Endothelial cell of umbilical vein (primary cell): ENCODE measurements around the gene NLRP5. TPM values are rescaled to one million over a fixed set of nuclear protein-coding genes. Genes with fewer than 3 reads are reported as not detected.
"Not testable (repeated sequence)": the region's sequence is repeated elsewhere in the genome, so short reads cannot be mapped to it uniquely, and the experiment has no call there.

Experiments
- BruUV-seq: library from RNA; stranded (reverse); fragments of 400-500 nt; replicated peaks from 2 replicates; lab custom pipeline; 2021; lab: Mats Ljungman, UMichigan
- CTCF ChIA-PET: fragments of 300-600, 350-600 bp; sonication (Branson Sonifier 250); formaldehyde crosslinking; loops from one replicate; lab custom pipeline; 2021; ENCODE audit warnings: antibody characterized with exemption, inconsistent platforms; lab: Charles Lee
- POLR2A ChIA-PET: fragments of 300-600, 350-600 bp; sonication (Branson Sonifier 250); formaldehyde crosslinking; loops from one replicate; lab custom pipeline; 2021; ENCODE audit warnings: antibody characterized with exemption, inconsistent platforms; lab: Charles Lee
- DNase-seq: peaks from one replicate; pipeline ENCODE4 v3.0.0-alpha.2; 2011; ENCODE audit warnings: low read depth, low spot score
- FAIRE-seq: peaks from 2 replicates; lab custom pipeline; 2011; peaks lifted over from hg19 to GRCh38; lab: Jason Lieb, UNC
- H2AFZ ChIP-seq: 2 replicates; pipeline ENCODE4 v1.6.0; 2012; ENCODE audit warnings: low read depth, low read length, control low read depth, inconsistent platforms
- H3K27ac ChIP-seq: 2 replicates; pipeline ENCODE4 v1.5.1; 2011; ENCODE audit warnings: low read depth, mild to moderate bottlenecking, control low read depth, low read length, moderate library complexity; ENCODE audit not compliant: insufficient read depth
- H3K27me3 ChIP-seq, 2 experiments: 2 replicates each; pipeline versions ENCODE4 v1.6.0 to v1.6.1; 2011; ENCODE audit warnings: low read length in 2 of 2, mixed read lengths in 1 of 2; ENCODE audit not compliant: control insufficient read depth in 2 of 2, insufficient read depth in 2 of 2
- H3K36me3 ChIP-seq, 2 experiments: 2 replicates in 1 of 2; 3 replicates in 1 of 2; pipeline ENCODE4 v1.5.1; 2011; ENCODE audit warnings: low read length in 2 of 2, mild to moderate bottlenecking in 1 of 2, moderate library complexity in 1 of 2; ENCODE audit not compliant: control insufficient read depth in 2 of 2, insufficient read depth in 2 of 2; ENCODE audit errors: extremely low read depth in 1 of 2
- H3K4me1 ChIP-seq: 3 replicates; pipeline ENCODE4 v1.5.1; 2011; ENCODE audit warnings: mild to moderate bottlenecking, low read length; ENCODE audit not compliant: control insufficient read depth, insufficient read depth; ENCODE audit errors: extremely low read depth
- H3K4me2 ChIP-seq: 2 replicates; pipeline ENCODE4 v1.6.1; 2011; ENCODE audit warnings: low read length, control low read depth, mixed read lengths; ENCODE audit not compliant: insufficient read depth
- H3K4me3 ChIP-seq, 3 experiments: fragments of 200-600 bp in 1 of 3; sonication (generic), shearing (Covaris generic) in 1 of 3; replicated peaks in 1 of 3; 2 replicates each; pipeline ENCODE4 v1.5.1; 2011 to 2016; ENCODE audit warnings: control low read depth in 3 of 3, low read length in 3 of 3, mild to moderate bottlenecking in 2 of 3, inconsistent platforms in 1 of 3, low read depth in 1 of 3, moderate library complexity in 1 of 3; ENCODE audit not compliant: insufficient read depth in 1 of 3
- H3K79me2 ChIP-seq: 2 replicates; pipeline ENCODE4 v1.6.0; 2012; ENCODE audit warnings: low read length, inconsistent platforms; ENCODE audit not compliant: control insufficient read depth, insufficient read depth
- H3K9ac ChIP-seq: replicated peaks from 2 replicates; pipeline ENCODE3; 2011; ENCODE audit warnings: low read length, control low read depth; ENCODE audit not compliant: insufficient read depth; ENCODE audit errors: extremely low read depth
- H3K9me1 ChIP-seq: replicated peaks from 3 replicates; pipeline ENCODE4 v1.6.0; 2011; ENCODE audit warnings: mild to moderate bottlenecking, low read length; ENCODE audit not compliant: control insufficient read depth, insufficient read depth; ENCODE audit errors: extremely low read depth
- H3K9me3 ChIP-seq: replicated peaks from 2 replicates; pipeline ENCODE4 v1.5.1; 2012; ENCODE audit warnings: low read length, inconsistent platforms; ENCODE audit not compliant: control insufficient read depth, insufficient read depth
- H4K20me1 ChIP-seq: replicated peaks from 2 replicates; pipeline ENCODE3; 2011; ENCODE audit warnings: mild to moderate bottlenecking, low read length; ENCODE audit not compliant: control insufficient read depth, insufficient read depth; ENCODE audit errors: extremely low read depth
- EZH2 ChIP-seq: IDR thresholded peaks from 2 replicates; pipeline ENCODE4 v1.6.1; 2012; ENCODE audit warnings: borderline replicate concordance, low read depth, mild to moderate bottlenecking, moderate library complexity, low read length, inconsistent platforms; ENCODE audit not compliant: severe bottlenecking
- FOS ChIP-seq: IDR thresholded peaks from 2 replicates; pipeline ENCODE4 v1.6.1; 2011; ENCODE audit warnings: mild to moderate bottlenecking, low read length, moderate library complexity, borderline replicate concordance; ENCODE audit not compliant: insufficient read depth
- GATA2 ChIP-seq: IDR thresholded peaks from 2 replicates; pipeline ENCODE4 v1.7.0; 2011; ENCODE audit warnings: low read depth, mild to moderate bottlenecking, moderate library complexity, mixed read lengths, low read length; ENCODE audit not compliant: insufficient read length, insufficient read depth
- JUN ChIP-seq: IDR thresholded peaks from 2 replicates; pipeline ENCODE4 v1.6.1; 2011; ENCODE audit warnings: borderline replicate concordance, low read depth; ENCODE audit not compliant: insufficient read length, insufficient read depth
- MYC ChIP-seq: IDR thresholded peaks from one replicate; pipeline ENCODE4 v1.6.1; 2011; ENCODE audit warnings: mild to moderate bottlenecking, low read depth, low read length
- POLR2A ChIP-seq: IDR thresholded peaks from 2 replicates; pipeline ENCODE4 v1.6.1; 2012; ENCODE audit warnings: low read depth, mild to moderate bottlenecking, control low read depth, low read length
- POLR2AphosphoS5 ChIP-seq: IDR thresholded peaks from 2 replicates; pipeline ENCODE4 v1.6.1; 2012; ENCODE audit warnings: low read depth, mild to moderate bottlenecking, control low read depth, low read length, moderate library complexity; ENCODE audit not compliant: insufficient read depth
- dilution Hi-C: fragments of 300-500 bp; cut with MboI; formaldehyde crosslinking; loops from one replicate; pipeline ENCODE4 v1.15.0; 2019; ENCODE audit warnings: low sequenced_read_pairs; ENCODE audit not compliant: extremely low pct_ligation_motif_present
- intact Hi-C: fragments of 100-400 bp; cut with micrococcal nuclease; formaldehyde crosslinking; loops from one replicate; pipeline ENCODE4 v1.10.0; 2022
- polyA plus RNA-seq, 4 experiments: library from polyadenylated mRNA; depleted of rRNA in 3 of 4; stranded (reverse) in 3 of 4; unstranded in 1 of 4; fragments of >200 nt; gene quantifications; 2 replicates each; pipeline versions ENCODE4 v1.2.1 to v1.2.3, GENCODE V29; 2011 to 2012; ENCODE audit warnings: missing spikeins in 1 of 4
- total RNA-seq: library from RNA; stranded (reverse); gene quantifications from 2 replicates; pipeline ENCODE4 v1.2.3, GENCODE V29; 2021
- TF ChIP-seq, protein P1 (sequence below): IDR thresholded peaks from 2 replicates; pipeline ENCODE4 v1.6.1; 2011; ENCODE audit not compliant: insufficient read depth, insufficient read length
- TF ChIP-seq, protein P2 (sequence below), 2 donors: IDR thresholded peaks; 1 replicate in 1 of 2; 2 replicates in 1 of 2; pipeline ENCODE4 v1.5.1; 2011; ENCODE audit warnings: low read length in 2 of 2, mild to moderate bottlenecking in 2 of 2, moderate library complexity in 2 of 2, control low read depth in 1 of 2, inconsistent platforms in 1 of 2, low read depth in 1 of 2; ENCODE audit not compliant: insufficient read depth in 1 of 2; ENCODE audit errors: extremely low read depth in 1 of 2

NLRP5 gene
- total and polyA plus RNA-seq, 2 donors (not counting 3 experiments of a cell fraction or from before 2014, with no cell fraction given): not detected

DNA sequence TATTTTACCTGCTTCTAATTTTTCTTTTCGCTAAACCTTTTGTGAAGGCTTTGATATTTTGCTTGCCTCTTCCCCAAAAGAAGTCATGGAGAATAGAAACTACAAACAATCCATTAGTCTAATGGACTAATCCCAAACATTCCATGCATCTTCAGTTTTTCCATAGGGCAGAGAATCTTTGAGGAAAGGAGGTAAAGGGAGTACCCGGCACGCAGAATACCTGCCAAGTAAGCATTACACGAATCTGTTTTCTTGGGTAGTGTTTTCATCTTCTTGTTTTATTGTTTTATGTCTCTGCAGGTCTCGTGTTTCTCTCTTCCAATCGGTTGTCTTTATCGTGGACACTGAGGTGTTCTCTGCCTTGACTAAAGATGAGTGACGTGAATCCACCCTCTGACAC, 39.0 kb upstream of the NLRP5 start, which contains the start of gene NLRP8:
Gene NLRP8, plus strand, starts transcription at position 301 of the 400 bp plus-strand sequence.
- dilution Hi-C loops: no loop called here
- DNase-seq (no peak), FAIRE-seq (no peak)
- Histone ChIP-seq H3K79me2 (no peaks in the 10 kb centered on the region), H3K4me1 (no peaks in the 10 kb centered on the region), H3K4me3 (no peak within 1 kb of the TSS), H3K9ac (no peak within 1 kb of the TSS), H3K9me3 (peaks cover 2% of the 10 kb centered on the region), H2AFZ (no peak within 1 kb of the TSS), H4K20me1 (no peaks in the 10 kb centered on the region), H3K9me1 (no peaks in the 10 kb centered on the region), H3K4me2 (no peak within 1 kb of the TSS), H3K27ac (no peak within 1 kb of the TSS), H3K27me3 (no peaks in the 10 kb centered on the region), H3K36me3 (no peaks in the 10 kb centered on the region)
- ChIA-PET POLR2A (no interaction called here), CTCF (no interaction called here)
- intact Hi-C loops: no loop called here
- no peak for TF ChIP-seq FOS
- no peak for TF ChIP-seq JUN
- TF ChIP-seq POLR2A: no peak
- no peak for TF ChIP-seq EZH2
- TF ChIP-seq, protein P1, sequence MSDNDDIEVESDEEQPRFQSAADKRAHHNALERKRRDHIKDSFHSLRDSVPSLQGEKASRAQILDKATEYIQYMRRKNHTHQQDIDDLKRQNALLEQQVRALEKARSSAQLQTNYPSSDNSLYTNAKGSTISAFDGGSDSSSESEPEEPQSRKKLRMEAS: no peak
- TF ChIP-seq GATA2: no peak
- TF ChIP-seq MYC: no peak
- TF ChIP-seq POLR2AphosphoS5: no peak
- TF ChIP-seq, protein P2, sequence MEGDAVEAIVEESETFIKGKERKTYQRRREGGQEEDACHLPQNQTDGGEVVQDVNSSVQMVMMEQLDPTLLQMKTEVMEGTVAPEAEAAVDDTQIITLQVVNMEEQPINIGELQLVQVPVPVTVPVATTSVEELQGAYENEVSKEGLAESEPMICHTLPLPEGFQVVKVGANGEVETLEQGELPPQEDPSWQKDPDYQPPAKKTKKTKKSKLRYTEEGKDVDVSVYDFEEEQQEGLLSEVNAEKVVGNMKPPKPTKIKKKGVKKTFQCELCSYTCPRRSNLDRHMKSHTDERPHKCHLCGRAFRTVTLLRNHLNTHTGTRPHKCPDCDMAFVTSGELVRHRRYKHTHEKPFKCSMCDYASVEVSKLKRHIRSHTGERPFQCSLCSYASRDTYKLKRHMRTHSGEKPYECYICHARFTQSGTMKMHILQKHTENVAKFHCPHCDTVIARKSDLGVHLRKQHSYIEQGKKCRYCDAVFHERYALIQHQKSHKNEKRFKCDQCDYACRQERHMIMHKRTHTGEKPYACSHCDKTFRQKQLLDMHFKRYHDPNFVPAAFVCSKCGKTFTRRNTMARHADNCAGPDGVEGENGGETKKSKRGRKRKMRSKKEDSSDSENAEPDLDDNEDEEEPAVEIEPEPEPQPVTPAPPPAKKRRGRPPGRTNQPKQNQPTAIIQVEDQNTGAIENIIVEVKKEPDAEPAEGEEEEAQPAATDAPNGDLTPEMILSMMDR (IDR thresholded peaks at IDR 0.05; ENCODE audit: extremely low read depth in 1 of 2, insufficient read depth in 1 of 2, low read depth in 1 of 2, low read length in 2 of 2): no peak
- BruUV-seq: no TSS peak

GRCh38 chr19:55950566-55950965, 36.0 kb upstream of the NLRP5 start:
- intact Hi-C loops, H3K9me1 ChIP-seq, H3K4me2 ChIP-seq, H2AFZ ChIP-seq, H3K27me3 ChIP-seq, H3K9me3 ChIP-seq, DNase-seq, BruUV-seq, H3K36me3 ChIP-seq, H3K9ac ChIP-seq, H3K27ac ChIP-seq, POLR2A ChIA-PET, H3K79me2 ChIP-seq, H3K4me1 ChIP-seq, H3K4me3 ChIP-seq, H4K20me1 ChIP-seq, dilution Hi-C loops, CTCF ChIA-PET, FAIRE-seq: not testable (repeated sequence)
